Islet precursor cell (in vitro differentiated cells): ENCODE results near the gene SNRPD1.
"Not testable (repeated sequence)": the region's sequence is repeated elsewhere in the genome, so short reads cannot be mapped to it uniquely, and the experiment has no call there.

Source experiments
- DNase-seq: peaks from one replicate; pipeline ENCODE4 v3.0.0-alpha.2; 2018

Gene SNRPD1

DNA sequence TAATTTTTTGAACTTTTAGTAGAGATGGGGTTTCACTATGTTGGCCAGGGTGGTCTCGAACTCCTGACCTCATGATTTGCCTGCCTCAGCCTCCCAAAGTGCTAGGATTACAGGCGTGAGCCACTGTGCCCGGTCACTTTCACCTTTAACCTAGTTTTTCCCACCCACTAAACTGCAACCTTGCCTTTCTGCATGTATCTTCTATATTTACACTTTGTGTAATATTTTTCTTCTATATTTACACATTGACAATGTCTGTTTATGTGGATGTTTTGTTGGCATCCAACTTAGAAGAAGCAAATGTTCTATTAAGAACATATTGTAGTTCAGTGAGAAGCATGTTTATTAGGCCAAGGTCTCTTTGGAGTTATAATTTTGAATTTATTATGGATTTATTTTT, 26.7 kb downstream of the SNRPD1 start:
- DNase-seq: no peak

DNA sequence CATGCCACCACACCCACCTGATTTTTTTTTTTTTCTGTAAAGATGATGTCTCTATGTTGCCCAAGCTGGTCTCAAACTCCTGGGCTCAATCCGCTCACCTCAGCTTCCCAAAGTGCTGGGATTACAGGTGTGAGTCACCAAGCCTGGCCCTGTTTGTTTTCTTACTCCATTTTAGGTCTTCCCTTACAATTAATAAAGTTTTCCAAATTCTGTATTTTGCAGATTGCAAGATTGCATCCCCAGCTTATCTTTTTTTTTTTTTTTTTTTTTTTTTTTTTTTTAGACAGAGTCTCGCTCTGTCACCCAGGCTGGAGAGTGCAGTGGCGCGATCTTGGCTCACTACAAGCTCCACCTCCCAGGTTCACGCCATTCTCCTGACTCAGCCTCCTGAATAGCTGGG, 28.3 kb downstream of the SNRPD1 start:
- DNase-seq: not testable (repeated sequence)

DNA sequence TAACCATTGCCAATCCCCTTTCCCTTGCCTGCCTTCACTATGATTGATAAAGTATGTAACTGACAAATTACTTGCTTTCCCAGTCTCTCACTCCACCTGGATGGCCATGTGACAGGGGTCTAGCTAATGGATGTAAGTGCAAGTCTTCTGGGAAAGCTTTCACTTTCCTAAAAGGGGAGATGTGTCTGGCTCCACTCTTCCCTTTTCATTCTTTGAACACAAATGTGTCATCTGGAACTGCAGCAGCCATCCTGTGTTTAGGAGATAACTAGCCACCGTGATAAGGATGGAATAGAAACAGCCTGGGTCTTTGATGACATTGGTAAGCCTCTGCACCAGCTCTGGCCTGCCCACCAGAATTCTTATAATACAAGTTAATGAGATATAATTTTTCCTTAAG, 38.2 kb downstream of the SNRPD1 start:
- no peak for DNase-seq

DNA sequence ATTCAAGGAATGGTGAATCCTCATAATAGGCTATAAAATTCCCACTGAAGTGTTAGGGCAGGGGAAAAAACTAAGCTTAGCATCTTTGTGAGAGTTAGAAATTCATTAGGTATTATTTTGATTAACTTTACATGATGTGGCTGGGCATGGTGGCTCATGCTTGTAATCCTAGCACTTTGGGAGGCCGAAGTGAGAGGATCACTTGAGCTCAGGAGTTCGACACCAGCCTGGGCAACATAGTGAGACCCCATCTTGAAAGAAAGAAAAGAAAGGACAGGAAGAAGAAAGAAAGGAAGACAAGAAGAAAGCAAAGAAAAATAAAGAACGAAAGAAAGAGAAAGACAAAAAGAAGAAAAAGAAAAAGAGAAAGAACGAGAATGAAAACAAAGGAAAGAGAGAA, 40.0 kb downstream of the SNRPD1 start:
- no peak for DNase-seq

DNA sequence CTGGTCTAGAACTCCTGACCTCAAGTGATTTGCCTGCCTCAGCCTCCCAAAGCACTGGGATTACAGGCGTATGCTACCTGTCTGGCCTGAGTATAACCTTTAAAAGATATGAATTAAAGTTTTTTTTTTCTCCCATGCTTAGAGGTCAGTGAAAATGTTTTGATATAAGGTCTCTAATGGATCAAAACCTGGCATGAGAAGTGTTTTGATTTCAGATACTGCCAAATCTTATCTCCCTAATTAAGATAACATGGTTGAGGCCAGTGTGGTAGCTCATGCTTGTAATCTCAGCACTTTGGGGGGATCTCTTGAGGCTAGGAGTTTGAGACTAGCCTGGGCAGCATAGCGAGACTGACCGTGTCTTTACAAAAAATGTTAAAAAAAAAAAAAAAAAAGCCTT, 41.2 kb downstream of the SNRPD1 start:
- no peak for DNase-seq

DNA sequence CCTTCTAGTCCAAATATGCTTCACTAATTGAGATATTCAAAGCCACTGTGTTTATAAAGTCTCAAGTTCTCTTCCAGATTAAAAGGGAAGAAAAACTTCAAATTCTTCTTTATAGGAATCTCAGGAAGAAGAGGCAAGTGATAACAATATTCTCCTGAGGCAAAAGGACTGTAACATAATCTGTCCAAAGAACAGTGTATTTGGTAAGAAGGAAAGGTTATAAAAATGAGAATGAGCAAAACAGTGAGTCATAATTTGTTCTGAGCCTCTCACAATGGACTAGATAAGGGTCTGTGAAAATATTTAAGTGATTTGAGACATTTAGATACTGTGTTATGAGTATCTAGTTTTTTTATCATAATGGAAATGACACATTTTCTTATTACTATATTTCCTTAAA, 44.3 kb downstream of the SNRPD1 start:
- DNase-seq: no peak

DNA sequence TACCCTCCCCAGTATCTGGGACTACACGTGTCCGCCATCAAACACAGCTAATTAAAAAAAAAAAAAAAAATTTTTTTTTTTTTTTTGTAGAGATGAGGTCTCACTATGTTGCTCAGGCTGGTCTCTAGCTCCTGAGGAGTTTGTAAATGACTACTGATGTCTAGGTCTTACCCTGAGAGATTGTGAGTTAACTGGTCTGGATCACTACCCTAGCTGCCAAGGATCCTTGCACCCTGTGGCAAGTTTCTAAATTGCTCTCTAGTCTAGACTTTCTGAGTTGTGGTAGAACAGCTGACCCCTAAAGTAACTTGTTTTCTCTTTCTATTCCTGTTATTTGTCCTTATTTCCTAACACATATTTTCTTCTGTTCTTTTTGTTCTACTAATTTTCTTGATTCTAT, 48.0 kb downstream of the SNRPD1 start:
- no peak for DNase-seq

DNA sequence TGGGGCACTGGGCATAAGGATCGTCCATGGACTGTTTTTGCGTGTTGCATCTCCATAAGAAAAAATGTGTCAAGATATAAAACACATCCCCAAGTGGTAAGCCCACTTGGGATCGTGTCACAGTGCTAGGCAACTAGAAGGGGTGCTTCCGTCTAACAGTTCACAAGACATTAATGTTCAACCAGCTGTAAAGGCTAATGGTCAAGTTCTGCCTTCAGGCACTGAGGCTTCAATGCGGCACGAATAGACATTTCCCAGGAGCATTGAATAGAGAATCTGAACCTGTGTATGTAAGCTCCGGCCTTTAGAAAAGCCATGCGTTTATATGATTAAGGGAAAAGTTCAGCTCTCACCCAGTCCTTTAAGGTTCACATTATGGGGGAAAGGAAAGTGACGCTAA, 50.5 kb downstream of the SNRPD1 start:
- no peak for DNase-seq

DNA sequence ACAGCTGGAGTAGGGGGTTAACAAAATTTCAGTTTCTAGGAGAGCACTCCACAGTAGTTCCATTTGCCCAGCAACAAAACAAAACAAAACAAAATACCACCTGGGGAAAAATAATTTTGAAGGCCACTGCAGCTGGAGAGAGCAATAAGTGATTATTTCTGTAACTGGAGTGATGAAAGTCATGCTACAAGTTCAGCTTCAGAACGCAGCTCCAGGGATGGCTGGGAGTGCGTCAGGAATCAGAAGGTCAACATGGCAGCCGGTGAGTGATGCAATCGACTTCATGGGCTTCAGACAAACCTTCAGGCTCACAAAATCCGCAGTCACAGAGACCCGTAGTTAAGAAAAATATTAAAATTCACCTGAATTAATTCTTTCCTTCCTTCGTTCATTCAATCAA, 51.5 kb downstream of the SNRPD1 start:
- DNase-seq: no peak

DNA sequence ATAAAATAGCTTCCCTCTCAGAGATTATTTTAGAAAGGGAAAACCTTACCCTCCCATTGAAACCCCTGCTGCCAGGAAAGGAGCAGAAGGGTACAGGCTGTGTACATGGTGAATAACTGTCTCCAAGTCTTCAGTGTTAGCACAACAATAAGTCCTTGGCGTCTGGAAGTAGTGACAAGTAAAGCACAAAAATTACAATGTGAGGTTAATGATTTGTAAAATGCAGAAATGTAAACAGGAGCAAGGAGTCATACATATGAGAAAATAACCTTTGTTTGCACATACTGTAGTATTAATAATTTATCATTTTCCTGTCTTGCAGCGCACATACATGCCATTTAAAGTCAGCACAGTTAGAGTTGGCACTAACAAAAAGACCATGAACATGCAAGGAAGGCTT, 52.0 kb downstream of the SNRPD1 start:
- DNase-seq: no peak

DNA sequence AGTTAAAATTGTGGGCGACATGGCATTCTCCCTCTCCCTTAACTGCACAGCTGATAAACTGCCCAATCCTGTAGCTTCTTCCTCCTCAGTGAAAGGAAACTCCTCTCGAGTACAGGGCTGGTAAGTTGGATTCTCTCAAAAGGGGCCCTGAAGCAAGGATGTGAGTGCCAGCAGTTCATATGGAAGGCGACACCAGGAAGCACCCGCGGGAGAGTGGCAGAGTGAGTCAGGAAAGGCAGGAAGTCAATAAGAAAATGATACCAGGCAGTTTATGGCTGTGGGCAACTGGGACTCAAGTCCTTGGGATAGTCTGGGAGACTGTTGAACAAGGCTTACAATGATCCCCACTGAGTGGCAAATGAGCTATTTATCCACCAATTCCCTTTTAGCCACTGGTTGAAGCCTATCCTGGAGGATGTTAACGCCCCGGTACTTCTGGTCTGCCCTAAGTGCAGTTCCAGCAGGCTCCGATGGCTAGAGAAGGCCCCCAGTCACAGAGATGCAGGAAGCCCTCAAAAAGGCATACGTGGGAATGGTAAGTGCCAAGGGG, 57.7 kb downstream of the SNRPD1 start:
- DNase-seq: no peak

DNA sequence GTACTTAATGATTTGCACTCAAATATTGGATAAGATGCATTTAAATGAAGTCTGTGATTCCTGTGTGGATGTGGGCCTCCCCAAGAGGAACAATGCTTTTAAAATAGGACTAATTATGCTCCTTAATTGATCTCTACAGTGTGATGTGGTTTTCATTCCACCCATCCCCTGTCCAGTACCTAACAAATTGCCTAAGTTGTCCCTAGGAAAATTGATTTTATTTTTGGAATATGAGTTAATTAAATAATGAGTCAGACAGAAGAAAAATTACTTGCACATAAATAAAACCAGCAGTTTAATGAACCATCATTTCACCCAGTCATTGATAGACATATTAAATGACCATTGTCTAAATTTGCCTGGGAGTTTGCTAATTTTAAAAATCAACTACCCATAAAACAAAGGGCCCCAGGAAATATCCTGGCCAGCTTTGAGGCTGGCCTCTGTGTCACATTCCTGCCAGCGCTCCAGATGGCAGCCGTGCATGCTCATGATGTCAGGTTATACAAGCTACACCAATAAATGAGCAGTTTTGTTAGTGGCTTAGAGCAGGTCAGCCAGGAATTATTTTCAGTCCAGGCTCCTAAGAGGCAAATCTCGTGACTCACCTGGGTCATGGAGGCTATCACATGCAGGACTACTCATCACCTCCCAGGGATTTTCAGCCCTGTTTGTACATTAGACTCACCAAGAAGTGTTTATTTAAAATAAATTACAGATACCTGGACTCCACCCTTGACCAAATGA, 60.6 kb downstream of the SNRPD1 start:
- DNase-seq: peak; percentile 78

DNA sequence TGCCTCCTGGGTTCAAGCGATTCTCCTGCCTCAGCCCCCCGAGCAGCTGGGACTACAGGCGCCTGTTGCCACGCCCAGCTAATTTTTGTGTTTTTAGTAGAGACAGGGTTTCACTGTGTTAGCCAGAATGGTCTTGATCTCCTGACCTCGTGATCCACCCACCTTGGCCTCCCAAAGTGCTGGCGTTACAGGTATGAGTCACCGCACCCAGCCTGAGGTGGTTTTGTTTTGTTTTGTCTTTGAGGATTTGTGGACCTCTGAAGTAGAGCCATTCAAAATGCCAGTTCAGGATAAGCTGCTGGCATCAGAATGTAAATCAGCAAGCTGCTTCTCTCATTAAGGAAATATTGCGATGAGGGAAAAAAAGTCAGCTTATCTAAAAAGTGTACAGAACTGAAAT, 63.2 kb downstream of the SNRPD1 start:
- DNase-seq: peak; percentile 84

DNA sequence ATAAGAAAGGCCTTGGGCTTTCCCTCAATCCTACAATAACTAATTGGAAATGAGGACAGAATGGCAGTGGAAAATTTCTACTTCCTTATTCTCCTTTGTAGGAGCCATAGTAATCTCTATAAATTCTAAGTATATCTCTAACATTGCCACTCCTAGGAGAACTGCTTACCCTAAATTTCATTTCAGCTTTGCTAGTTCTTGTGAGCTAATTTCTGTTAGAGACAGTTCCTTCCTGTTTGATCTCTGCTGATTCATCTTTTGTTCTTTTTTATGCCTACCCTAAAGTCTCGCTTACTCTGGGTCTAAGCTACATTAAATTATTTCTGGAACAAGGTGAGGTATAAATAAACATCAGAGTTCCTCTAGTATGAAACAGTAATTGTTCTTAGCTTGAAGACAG, 66.7 kb downstream of the SNRPD1 start:
- DNase-seq: no peak

DNA sequence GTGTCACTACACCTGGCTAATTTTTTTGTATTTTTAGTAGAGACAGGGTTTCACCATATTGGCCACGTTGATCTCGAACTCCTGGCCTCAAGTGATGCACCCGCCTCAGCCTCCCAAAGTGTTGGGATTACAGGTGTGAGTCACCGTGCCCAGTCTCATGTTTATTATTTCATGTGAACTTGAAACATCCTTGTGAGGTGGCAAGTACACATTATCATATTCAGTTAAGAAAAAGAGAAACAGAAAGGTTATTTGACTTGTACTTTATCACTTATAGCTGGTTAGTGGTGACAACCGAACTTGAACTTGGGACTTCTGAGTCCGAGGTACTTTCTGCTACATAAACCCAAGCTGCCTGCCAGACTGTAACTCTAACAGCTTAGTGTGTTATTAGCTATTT, 68.0 kb downstream of the SNRPD1 start:
- DNase-seq: no peak

DNA sequence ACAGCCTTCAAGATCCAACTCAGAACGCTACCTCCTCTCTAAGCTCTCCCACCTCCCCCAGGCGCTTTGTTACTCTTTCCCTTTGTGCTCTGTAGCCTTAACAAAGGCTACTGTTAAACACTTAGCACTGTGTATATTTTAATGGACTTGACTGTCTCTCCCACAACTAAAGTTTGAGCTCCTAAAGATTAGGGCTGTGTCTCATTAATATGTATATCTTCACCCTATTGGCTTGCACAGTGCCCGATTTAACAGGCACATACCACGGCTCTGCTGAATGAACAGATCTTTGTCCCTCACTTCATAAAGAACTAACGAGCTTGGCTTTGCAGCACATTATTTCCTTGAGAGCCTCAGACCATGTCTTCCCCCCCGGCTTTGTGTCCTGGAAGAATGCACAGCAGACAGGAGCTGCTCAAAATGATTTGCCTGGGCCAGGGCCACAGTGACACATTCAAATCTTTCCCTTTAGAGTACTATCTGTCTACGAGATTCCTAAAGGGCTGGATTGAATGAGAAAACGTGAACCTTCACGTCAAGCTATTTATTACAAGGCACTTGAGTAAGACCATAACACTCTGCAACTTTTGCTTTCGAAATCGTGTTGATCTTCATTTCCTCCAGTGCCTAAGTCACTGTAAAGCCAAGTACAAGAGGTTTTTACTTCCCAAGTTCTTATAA, 70.4 kb downstream of the SNRPD1 start:
- DNase-seq: peak; percentile 81
